Fibroblast of lung (primary cell): ENCODE data around the gene NOB1.

Source experiments
- EZH2 ChIP-seq: IDR thresholded peaks from 2 replicates; pipeline ENCODE4 v1.5.1; 2012; ENCODE audit warnings: low read length, control low read depth, mild to moderate bottlenecking; ENCODE audit errors: missing control alignments
- TF ChIP-seq, protein P1 (sequence below), 2 donors: IDR thresholded peaks in 1 of 2; conservative IDR thresholded peaks in 1 of 2; 1 replicate in 1 of 2; 2 replicates in 1 of 2; pipeline ENCODE4 v1.5.1; 2011 to 2012; ENCODE audit warnings: low read length in 2 of 2, control low read depth in 1 of 2, inconsistent platforms in 1 of 2, low read depth in 1 of 2, mild to moderate bottlenecking in 1 of 2

DNA sequence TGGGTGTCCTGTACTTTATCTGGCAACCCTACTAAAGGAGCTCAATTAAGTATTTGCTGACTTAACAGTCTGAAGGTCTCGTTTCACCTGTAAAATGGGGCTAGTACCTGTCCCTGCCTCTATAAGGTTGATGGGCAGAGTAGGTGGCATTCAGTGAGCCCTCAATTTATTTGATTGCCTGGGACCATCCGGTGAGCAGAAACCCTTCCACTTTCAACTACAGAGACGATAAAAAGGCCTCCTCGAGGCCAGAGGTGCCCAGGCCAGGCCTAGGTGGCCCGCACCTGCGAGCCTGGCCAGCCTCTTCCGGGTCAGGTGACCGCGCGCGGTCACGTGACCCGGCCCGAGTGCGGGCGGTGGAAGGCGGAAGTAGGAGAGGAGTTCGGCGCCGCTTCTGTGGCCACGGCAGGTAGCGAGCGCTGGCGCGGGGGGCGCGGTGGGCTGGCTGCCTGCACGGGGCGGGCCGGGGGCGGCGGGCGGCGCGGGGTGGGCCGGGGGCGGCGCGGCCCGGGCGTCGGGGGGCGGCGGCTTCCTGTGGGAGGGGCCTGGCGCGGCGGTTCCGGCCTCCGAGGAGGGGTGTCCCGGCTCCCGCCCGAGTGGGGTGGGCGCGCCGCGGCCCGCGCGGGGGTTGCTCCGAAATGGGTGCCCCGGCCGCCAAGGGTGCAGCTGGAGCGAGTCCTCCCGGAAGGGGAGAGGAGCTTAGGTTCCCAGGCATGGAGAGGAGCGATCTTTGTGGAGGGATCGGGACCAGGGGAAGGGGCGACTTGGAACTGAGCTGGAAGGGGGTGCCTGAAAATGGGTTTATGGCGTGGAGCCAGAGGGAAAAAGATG, 7.5 kb upstream of the NOB1 start, which contains the start of gene WWP2:
- TF ChIP-seq, protein P1, sequence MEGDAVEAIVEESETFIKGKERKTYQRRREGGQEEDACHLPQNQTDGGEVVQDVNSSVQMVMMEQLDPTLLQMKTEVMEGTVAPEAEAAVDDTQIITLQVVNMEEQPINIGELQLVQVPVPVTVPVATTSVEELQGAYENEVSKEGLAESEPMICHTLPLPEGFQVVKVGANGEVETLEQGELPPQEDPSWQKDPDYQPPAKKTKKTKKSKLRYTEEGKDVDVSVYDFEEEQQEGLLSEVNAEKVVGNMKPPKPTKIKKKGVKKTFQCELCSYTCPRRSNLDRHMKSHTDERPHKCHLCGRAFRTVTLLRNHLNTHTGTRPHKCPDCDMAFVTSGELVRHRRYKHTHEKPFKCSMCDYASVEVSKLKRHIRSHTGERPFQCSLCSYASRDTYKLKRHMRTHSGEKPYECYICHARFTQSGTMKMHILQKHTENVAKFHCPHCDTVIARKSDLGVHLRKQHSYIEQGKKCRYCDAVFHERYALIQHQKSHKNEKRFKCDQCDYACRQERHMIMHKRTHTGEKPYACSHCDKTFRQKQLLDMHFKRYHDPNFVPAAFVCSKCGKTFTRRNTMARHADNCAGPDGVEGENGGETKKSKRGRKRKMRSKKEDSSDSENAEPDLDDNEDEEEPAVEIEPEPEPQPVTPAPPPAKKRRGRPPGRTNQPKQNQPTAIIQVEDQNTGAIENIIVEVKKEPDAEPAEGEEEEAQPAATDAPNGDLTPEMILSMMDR (conservative IDR thresholded peaks at IDR 0.05 in 1 of 2, IDR thresholded peaks at IDR 0.05 in 1 of 2; ENCODE audit: low read depth in 1 of 2, low read length in 2 of 2), result no peak
- TF ChIP-seq EZH2, result no peak
